Activated CD4-positive, alpha-beta T cell treated with anti-CD3 and anti-CD28 coated beads, Interleukin-2, amount 10 ng/mL, durations not matched to agents 7 days and 5 days (primary cell): ENCODE results near the gene TFB2M. TPM values are rescaled to one million over a fixed set of nuclear protein-coding genes. Genes with fewer than 3 reads are reported as not detected.
A peak's percentile ranks its signal among the peaks of the same experiment; 100 is the strongest.
"Not testable (repeated sequence)": the region's sequence is repeated elsewhere in the genome, so short reads cannot be mapped to it uniquely, and the experiment has no call there.

Experiments
- CTCF ChIA-PET: fragments of 350-600 bp; sonication (Branson Sonifier 250); formaldehyde crosslinking; loops from one replicate; lab custom pipeline; 2021; ENCODE audit warnings: antibody characterized with exemption; lab: Charles Lee
- POLR2A ChIA-PET: fragments of 350-600 bp; sonication (Branson Sonifier 250); formaldehyde crosslinking; loops from one replicate; lab custom pipeline; 2021; ENCODE audit warnings: antibody characterized with exemption; lab: Charles Lee
- DNase-seq: peaks from one replicate; pipeline ENCODE4 v3.0.0-alpha.2; 2020
- H3K27ac Mint-ChIP-seq: one replicate; pipeline ENCODE4 v1.8.0; 2021; ENCODE audit warnings: mild to moderate bottlenecking, moderate library complexity, mixed read lengths
- H3K27me3 Mint-ChIP-seq: one replicate; pipeline ENCODE4 v1.8.0; 2021; ENCODE audit warnings: mixed read lengths
- H3K36me3 Mint-ChIP-seq: one replicate; pipeline ENCODE4 v1.8.0; 2021; ENCODE audit warnings: low read depth, mixed read lengths
- H3K4me1 Mint-ChIP-seq: one replicate; pipeline ENCODE4 v1.8.0; 2021; ENCODE audit warnings: mixed read lengths
- H3K4me3 Mint-ChIP-seq: one replicate; pipeline ENCODE4 v1.8.0; 2021; ENCODE audit warnings: mild to moderate bottlenecking, moderate library complexity, mixed read lengths
- H3K9me3 Mint-ChIP-seq: one replicate; pipeline ENCODE4 v1.8.0; 2021; ENCODE audit warnings: mixed read lengths
- total RNA-seq, 2 experiments: library from RNA; stranded (reverse); gene quantifications; one replicate each; pipeline ENCODE4 v1.2.3, GENCODE V29; 2021

TFB2M gene
- total RNA-seq, 2 experiments from 2014 or later = 9.4 to 10.1 TPM

- POLR2A ChIA-PET = no interaction called here
Observed at GRCh38 chr1:246564839-246565750, 966 bp downstream of the TFB2M start.

GRCh38 chr1:246560833-246561232 is 5.2 kb downstream of the TFB2M start:
- H3K4me3 Mint-ChIP-seq, H3K27me3 Mint-ChIP-seq, H3K27ac Mint-ChIP-seq, POLR2A ChIA-PET, DNase-seq, H3K9me3 Mint-ChIP-seq: not testable (repeated sequence)
- Mint-ChIP-seq H3K4me1 (peaks cover 20% of the 10 kb centered on the region), H3K36me3 (peaks cover 27% of the 10 kb centered on the region)
- CTCF ChIA-PET = interaction anchor here (1.3 kb wide), 1 partner anchor 13 kb away, joined by 3 read pairs; no protein-coding TSS in a partner anchor

More at GRCh38 chr1:246564839-246565750, 966 bp downstream of the TFB2M start:
- no peak for DNase-seq
- CTCF ChIA-PET = interaction anchor here (1.2 kb wide), 1 partner anchor 124 kb away, joined by 5 read pairs; no protein-coding TSS in a partner anchor
- peak overlapping the region; percentile 98 for H3K27ac Mint-ChIP-seq
- peaks cover 14% of the 10 kb centered on the region for H3K36me3 Mint-ChIP-seq
- no peaks in the 10 kb centered on the region for H3K27me3 Mint-ChIP-seq
- H3K4me1 Mint-ChIP-seq = peaks cover 40% of the 10 kb centered on the region
- H3K4me3 Mint-ChIP-seq = peak overlapping the region; percentile 97
- no peaks in the 10 kb centered on the region for H3K9me3 Mint-ChIP-seq

GRCh38 chr1:246559310-246559709 is 6.8 kb downstream of the TFB2M start:
- ChIA-PET POLR2A (no interaction called here), CTCF (interaction anchor here (0.5 to 1.2 kb wide), 3 partner anchors 111 to 596 kb away, joined by 3 to 6 read pairs (median 5); no protein-coding TSS in a partner anchor)
- no peaks in the 10 kb centered on the region for H3K9me3 Mint-ChIP-seq
- no peaks in the 10 kb centered on the region for H3K27me3 Mint-ChIP-seq
- DNase-seq = no peak
- H3K4me3 Mint-ChIP-seq = no peak overlapping the region
- peaks cover 10% of the 10 kb centered on the region for H3K4me1 Mint-ChIP-seq
- peaks cover 35% of the 10 kb centered on the region for H3K36me3 Mint-ChIP-seq
- no peak overlapping the region for H3K27ac Mint-ChIP-seq

GRCh38 chr1:246558041-246558440 is 8.0 kb downstream of the TFB2M start:
- H3K36me3 Mint-ChIP-seq = peaks cover 40% of the 10 kb centered on the region
- H3K4me3 Mint-ChIP-seq = no peak overlapping the region
- CTCF ChIA-PET = interaction anchor here (0.8 to 1.0 kb wide), 2 partner anchors 14 to 49 kb away, joined by 3 to 4 read pairs; no protein-coding TSS in a partner anchor
- no peak overlapping the region for H3K27ac Mint-ChIP-seq
- H3K4me1 Mint-ChIP-seq = peaks cover 4% of the 10 kb centered on the region
- no peaks in the 10 kb centered on the region for H3K9me3 Mint-ChIP-seq
- H3K27me3 Mint-ChIP-seq = no peaks in the 10 kb centered on the region
- no peak for DNase-seq
- POLR2A ChIA-PET = no interaction called here

GRCh38 chr1:246554201-246554600 is 11.9 kb downstream of the TFB2M start:
- ChIA-PET CTCF (no interaction called here), POLR2A (no interaction called here)
- H3K4me1 Mint-ChIP-seq = no peaks in the 10 kb centered on the region
- peaks cover 38% of the 10 kb centered on the region for H3K36me3 Mint-ChIP-seq
- no peaks in the 10 kb centered on the region for H3K27me3 Mint-ChIP-seq
- no peak overlapping the region for H3K27ac Mint-ChIP-seq
- no peaks in the 10 kb centered on the region for H3K9me3 Mint-ChIP-seq
- no peak overlapping the region for H3K4me3 Mint-ChIP-seq
- no peak for DNase-seq

GRCh38 chr1:246552110-246552509 is 14.0 kb downstream of the TFB2M start:
- peaks cover 40% of the 10 kb centered on the region for H3K36me3 Mint-ChIP-seq
- H3K27me3 Mint-ChIP-seq = no peaks in the 10 kb centered on the region
- DNase-seq = no peak
- no peak overlapping the region for H3K4me3 Mint-ChIP-seq
- H3K4me1 Mint-ChIP-seq = peaks cover 2% of the 10 kb centered on the region
- no peaks in the 10 kb centered on the region for H3K9me3 Mint-ChIP-seq
- no peak overlapping the region for H3K27ac Mint-ChIP-seq
- POLR2A ChIA-PET = no interaction called here
- CTCF ChIA-PET = interaction anchor here (0.7 to 1.3 kb wide), 2 partner anchors 8 to 27 kb away, joined by 3 read pairs; no protein-coding TSS in a partner anchor

GRCh38 chr1:246550402-246550801 is 15.7 kb downstream of the TFB2M start:
- ChIA-PET POLR2A (no interaction called here), CTCF (interaction anchor here (1.0 kb wide), 1 partner anchor 19 kb away, joined by 3 read pairs; no protein-coding TSS in a partner anchor)
- DNase-seq = no peak
- Mint-ChIP-seq H3K4me1 (peaks cover 2% of the 10 kb centered on the region), H3K9me3 (no peaks in the 10 kb centered on the region), H3K4me3 (no peak overlapping the region), H3K27me3 (no peaks in the 10 kb centered on the region), H3K27ac (no peak overlapping the region), H3K36me3 (peaks cover 35% of the 10 kb centered on the region)

GRCh38 chr1:246549665-246550064 is 16.4 kb downstream of the TFB2M start:
- no peak overlapping the region for H3K27ac Mint-ChIP-seq
- no peak for DNase-seq
- POLR2A ChIA-PET = no interaction called here
- no peak overlapping the region for H3K4me3 Mint-ChIP-seq
- no peaks in the 10 kb centered on the region for H3K27me3 Mint-ChIP-seq
- peaks cover 2% of the 10 kb centered on the region for H3K4me1 Mint-ChIP-seq
- CTCF ChIA-PET = no interaction called here
- no peaks in the 10 kb centered on the region for H3K9me3 Mint-ChIP-seq
- peaks cover 29% of the 10 kb centered on the region for H3K36me3 Mint-ChIP-seq

GRCh38 chr1:246544001-246544400 is 22.1 kb downstream of the TFB2M start:
- Mint-ChIP-seq H3K9me3 (no peaks in the 10 kb centered on the region), H3K27ac (no peak overlapping the region), H3K4me3 (no peak overlapping the region), H3K36me3 (peaks cover 25% of the 10 kb centered on the region), H3K4me1 (peaks cover 2% of the 10 kb centered on the region), H3K27me3 (no peaks in the 10 kb centered on the region)
- CTCF ChIA-PET = interaction anchor here (0.7 kb wide), 2 partner anchors 8 to 14 kb away, joined by 3 to 4 read pairs; no protein-coding TSS in a partner anchor
- DNase-seq = no peak
- POLR2A ChIA-PET = no interaction called here

GRCh38 chr1:246540738-246541491 is 25.1 kb downstream of the TFB2M start:
- DNase-seq = no peak
- H3K27ac Mint-ChIP-seq = no peak overlapping the region
- ChIA-PET CTCF (no interaction called here), POLR2A (no interaction called here)
- no peaks in the 10 kb centered on the region for H3K9me3 Mint-ChIP-seq
- H3K36me3 Mint-ChIP-seq = peaks cover 18% of the 10 kb centered on the region
- H3K4me3 Mint-ChIP-seq = no peak overlapping the region
- no peaks in the 10 kb centered on the region for H3K4me1 Mint-ChIP-seq
- no peaks in the 10 kb centered on the region for H3K27me3 Mint-ChIP-seq

GRCh38 chr1:246537887-246538286 is 28.2 kb downstream of the TFB2M start:
- Mint-ChIP-seq H3K4me3 (no peak overlapping the region), H3K4me1 (no peaks in the 10 kb centered on the region), H3K27me3 (no peaks in the 10 kb centered on the region), H3K36me3 (peaks cover 9% of the 10 kb centered on the region), H3K27ac (no peak overlapping the region), H3K9me3 (no peaks in the 10 kb centered on the region)
- no peak for DNase-seq
- CTCF ChIA-PET = interaction anchor here (1.1 to 1.7 kb wide), 2 partner anchors 20 to 43 kb away, joined by 3 read pairs; no protein-coding TSS in a partner anchor
- POLR2A ChIA-PET = no interaction called here

- no peak for DNase-seq
- ChIA-PET CTCF (interaction anchor here (1.1 to 1.7 kb wide), 2 partner anchors 19 to 44 kb away, joined by 3 read pairs; no protein-coding TSS in a partner anchor), POLR2A (no interaction called here)
- no peaks in the 10 kb centered on the region for H3K4me1 Mint-ChIP-seq
- peaks cover 1% of the 10 kb centered on the region for H3K9me3 Mint-ChIP-seq
- H3K27me3 Mint-ChIP-seq = no peaks in the 10 kb centered on the region
- no peak overlapping the region for H3K4me3 Mint-ChIP-seq
- H3K27ac Mint-ChIP-seq = no peak overlapping the region
- H3K36me3 Mint-ChIP-seq = peaks cover 9% of the 10 kb centered on the region
Observed at GRCh38 chr1:246537441-246537840, 28.6 kb downstream of the TFB2M start.
